DND-41 (cell line): ENCODE data around the gene TRA2A.
"Not testable (repeated sequence)": the region's sequence is repeated elsewhere in the genome, so short reads cannot be mapped to it uniquely, and the experiment has no call there.

Experiments used
- ATAC-seq: fragments of 200-7000 bp; cut with Tn5 transposase; 3 replicates; pipeline ENCODE4 v1.9.1; 2021; ENCODE audit warnings: low read depth; ENCODE audit not compliant: insufficient read depth
- DNase-seq: peaks from one replicate; pipeline ENCODE4 v3.0.0-alpha.2; 2020
- H2AFZ ChIP-seq: 2 replicates; pipeline ENCODE4 v1.6.0; 2012; ENCODE audit warnings: low read depth, low read length
- H3K27ac ChIP-seq: 2 replicates; pipeline ENCODE4 v1.5.1; 2012; ENCODE audit warnings: low read length, inconsistent platforms
- H3K27me3 ChIP-seq: fragments of 200-600 bp; sonication (generic); 2 replicates; pipeline ENCODE4 v1.6.0; 2012; ENCODE audit warnings: low read length, mild to moderate bottlenecking, inconsistent platforms; ENCODE audit not compliant: insufficient read depth, poor library complexity
- H3K36me3 ChIP-seq: 2 replicates; pipeline ENCODE4 v1.5.1; 2012; ENCODE audit warnings: low read length, inconsistent platforms; ENCODE audit not compliant: insufficient read depth
- H3K4me1 ChIP-seq: 2 replicates; pipeline ENCODE4 v1.5.1; 2012; ENCODE audit warnings: mild to moderate bottlenecking, low read length; ENCODE audit not compliant: insufficient read depth
- H3K4me2 ChIP-seq: 2 replicates; pipeline ENCODE4 v1.6.0; 2012; ENCODE audit warnings: mild to moderate bottlenecking, moderate library complexity, low read length, inconsistent platforms; ENCODE audit not compliant: insufficient read depth
- H3K4me3 ChIP-seq, 2 experiments: fragments of 200-600 bp in 1 of 2; shearing (Covaris generic) in 1 of 2; 2 replicates each; pipeline ENCODE4 v1.5.1; 2012 to 2016; ENCODE audit warnings: inconsistent platforms in 2 of 2, low read length in 2 of 2, mild to moderate bottlenecking in 2 of 2, low read depth in 1 of 2, moderate library complexity in 1 of 2
- H3K79me2 ChIP-seq: 2 replicates; pipeline ENCODE4 v1.6.0; 2012; ENCODE audit warnings: low read length, inconsistent platforms; ENCODE audit not compliant: insufficient read depth
- H3K9ac ChIP-seq: 2 replicates; pipeline ENCODE4 v1.6.0; 2012; ENCODE audit warnings: low read depth, mild to moderate bottlenecking, inconsistent platforms, low read length, moderate library complexity
- H3K9me3 ChIP-seq: 2 replicates; pipeline ENCODE4 v1.5.1; 2012; ENCODE audit warnings: low read length, moderate library complexity, mild to moderate bottlenecking, inconsistent platforms; ENCODE audit not compliant: insufficient read depth, severe bottlenecking
- H4K20me1 ChIP-seq: 2 replicates; pipeline ENCODE4 v1.6.0; 2012; ENCODE audit warnings: low read length; ENCODE audit not compliant: insufficient read depth
- EZH2 ChIP-seq: IDR thresholded peaks from 3 replicates; pipeline ENCODE4 v1.6.1; 2012; ENCODE audit warnings: borderline replicate concordance, low read depth, mild to moderate bottlenecking, moderate library complexity, low read length, inconsistent platforms; ENCODE audit not compliant: severe bottlenecking
- TF ChIP-seq, protein P1 (sequence below): IDR thresholded peaks from 2 replicates; pipeline ENCODE4 v1.5.1; 2012; ENCODE audit warnings: borderline replicate concordance, low read length, moderate library complexity, mild to moderate bottlenecking; ENCODE audit not compliant: poor library complexity, severe bottlenecking; ENCODE audit errors: extremely low read depth

The TRA2A gene

DNA sequence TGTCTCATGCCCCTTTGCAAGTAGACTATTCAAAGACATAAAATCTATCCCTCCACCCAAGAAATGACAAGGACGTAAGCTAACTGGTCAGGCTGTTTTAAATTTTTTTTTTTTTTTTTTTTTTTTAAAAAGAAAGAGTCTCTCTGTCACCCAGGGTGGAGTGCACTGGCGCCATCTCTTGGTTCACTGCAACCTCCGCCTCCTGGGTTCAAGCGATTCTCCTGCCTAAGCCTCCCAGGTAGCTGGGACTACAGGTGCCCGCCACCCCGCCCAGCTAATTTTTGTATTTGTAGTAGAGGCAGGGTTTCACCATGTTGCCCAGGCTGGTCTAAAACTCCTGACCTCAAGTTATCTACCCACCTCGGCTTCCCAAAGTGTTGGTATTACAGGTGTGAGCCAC lies 11.2 kb downstream of the TRA2A start:
- peaks cover 90% of the 10 kb centered on the region for H4K20me1 ChIP-seq
- H3K27me3 ChIP-seq: no peaks in the 10 kb centered on the region
- H3K27ac ChIP-seq: no peak overlapping the region
- no peak overlapping the region for H3K4me2 ChIP-seq
- H3K79me2 ChIP-seq: peaks cover 98% of the 10 kb centered on the region
- TF ChIP-seq, protein P1, sequence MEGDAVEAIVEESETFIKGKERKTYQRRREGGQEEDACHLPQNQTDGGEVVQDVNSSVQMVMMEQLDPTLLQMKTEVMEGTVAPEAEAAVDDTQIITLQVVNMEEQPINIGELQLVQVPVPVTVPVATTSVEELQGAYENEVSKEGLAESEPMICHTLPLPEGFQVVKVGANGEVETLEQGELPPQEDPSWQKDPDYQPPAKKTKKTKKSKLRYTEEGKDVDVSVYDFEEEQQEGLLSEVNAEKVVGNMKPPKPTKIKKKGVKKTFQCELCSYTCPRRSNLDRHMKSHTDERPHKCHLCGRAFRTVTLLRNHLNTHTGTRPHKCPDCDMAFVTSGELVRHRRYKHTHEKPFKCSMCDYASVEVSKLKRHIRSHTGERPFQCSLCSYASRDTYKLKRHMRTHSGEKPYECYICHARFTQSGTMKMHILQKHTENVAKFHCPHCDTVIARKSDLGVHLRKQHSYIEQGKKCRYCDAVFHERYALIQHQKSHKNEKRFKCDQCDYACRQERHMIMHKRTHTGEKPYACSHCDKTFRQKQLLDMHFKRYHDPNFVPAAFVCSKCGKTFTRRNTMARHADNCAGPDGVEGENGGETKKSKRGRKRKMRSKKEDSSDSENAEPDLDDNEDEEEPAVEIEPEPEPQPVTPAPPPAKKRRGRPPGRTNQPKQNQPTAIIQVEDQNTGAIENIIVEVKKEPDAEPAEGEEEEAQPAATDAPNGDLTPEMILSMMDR: peak; percentile 38
- no peak for TF ChIP-seq EZH2
- H2AFZ ChIP-seq: no peak overlapping the region
- no peak for DNase-seq
- no peak overlapping the region for H3K4me3 ChIP-seq
- peaks cover 9% of the 10 kb centered on the region; the same call in 1 of the 2 replicates for H3K4me1 ChIP-seq
- no peak overlapping the region for H3K9ac ChIP-seq
- peaks cover 81% of the 10 kb centered on the region for H3K36me3 ChIP-seq
- H3K9me3 ChIP-seq: no peaks in the 10 kb centered on the region
- no peak for ATAC-seq

DNA sequence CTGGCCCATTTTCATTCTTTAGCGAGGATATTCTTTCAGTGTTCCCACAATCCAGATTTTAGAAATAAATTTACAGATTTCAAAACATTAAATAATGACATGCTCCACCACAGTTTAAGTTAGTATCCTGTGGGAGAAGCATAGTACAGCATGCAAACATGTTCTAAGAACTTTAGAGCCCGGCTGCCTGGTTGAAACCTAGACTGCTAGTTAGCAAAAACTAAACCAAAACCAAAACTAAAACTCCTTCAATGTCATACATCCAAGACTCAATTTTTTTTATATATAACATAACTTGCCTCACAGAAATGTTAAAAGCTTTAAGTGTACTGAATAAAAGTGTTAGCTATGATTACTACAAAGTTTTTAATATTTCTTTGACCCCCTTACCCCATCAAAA lies 17.0 kb downstream of the TRA2A start:
- no peaks in the 10 kb centered on the region for H3K27me3 ChIP-seq
- no peak for DNase-seq
- no peak overlapping the region for H3K9ac ChIP-seq
- no peaks in the 10 kb centered on the region for H3K4me1 ChIP-seq
- H3K4me2 ChIP-seq: no peak overlapping the region
- H2AFZ ChIP-seq: no peak overlapping the region
- no peak for ATAC-seq
- H3K4me3 ChIP-seq: no peak overlapping the region
- TF ChIP-seq EZH2: no peak
- TF ChIP-seq, protein P1: no peak
- H3K36me3 ChIP-seq: peaks cover 92% of the 10 kb centered on the region
- H3K79me2 ChIP-seq: peaks cover 84% of the 10 kb centered on the region
- no peak overlapping the region for H3K27ac ChIP-seq
- peaks cover 45% of the 10 kb centered on the region for H4K20me1 ChIP-seq
- no peaks in the 10 kb centered on the region for H3K9me3 ChIP-seq

DNA sequence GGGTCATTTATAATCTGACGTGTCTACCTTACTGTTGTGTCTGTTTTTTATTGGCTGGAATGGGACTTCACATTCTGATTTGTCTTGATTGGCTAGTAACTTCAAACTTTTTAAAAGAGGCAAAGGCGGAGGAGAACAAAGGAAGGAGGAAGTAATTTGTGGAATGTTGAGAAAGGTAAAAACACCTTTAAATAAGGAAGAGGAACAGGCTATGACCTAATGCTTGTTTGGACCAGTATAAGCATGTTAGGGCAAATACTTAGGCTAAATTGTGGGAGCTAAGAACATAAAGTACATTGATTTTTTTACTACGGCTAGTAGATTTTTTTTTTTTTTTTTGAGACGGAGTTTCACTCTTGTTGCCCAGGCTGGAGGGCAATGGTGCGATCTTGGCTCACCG lies 18.0 kb downstream of the TRA2A start:
- H3K4me3 ChIP-seq, ATAC-seq, DNase-seq, H3K27me3 ChIP-seq, H3K27ac ChIP-seq, H3K4me2 ChIP-seq, H3K9me3 ChIP-seq, H3K4me1 ChIP-seq, H3K9ac ChIP-seq, H2AFZ ChIP-seq: not testable (repeated sequence)
- Histone ChIP-seq H3K79me2 (peaks cover 84% of the 10 kb centered on the region), H4K20me1 (peaks cover 41% of the 10 kb centered on the region), H3K36me3 (peaks cover 92% of the 10 kb centered on the region)

DNA sequence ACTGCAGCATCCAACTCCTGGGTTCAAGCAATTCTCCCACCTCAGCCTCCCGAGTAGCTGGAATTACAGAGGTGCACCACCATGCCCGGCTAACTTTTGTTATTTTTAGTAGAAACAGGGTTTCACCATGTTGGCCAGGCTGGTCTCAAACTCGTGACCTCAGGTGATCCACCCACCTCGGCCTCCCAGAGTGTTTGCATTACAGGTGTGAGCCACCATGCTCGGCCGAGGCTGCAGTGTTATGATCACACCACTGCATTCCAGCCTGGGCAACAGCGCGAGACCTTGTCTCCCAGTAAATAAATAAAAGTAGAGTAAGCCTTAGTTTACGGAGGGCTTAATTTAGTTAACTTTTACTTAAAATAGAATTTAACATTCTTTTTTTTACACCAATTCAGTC lies 37.8 kb downstream of the TRA2A start:
- no peaks in the 10 kb centered on the region for H3K4me1 ChIP-seq
- DNase-seq (no peak), ATAC-seq (no peak)
- TF ChIP-seq, protein P1: no peak
- no peak for TF ChIP-seq EZH2
- H3K4me2 ChIP-seq: no peak overlapping the region
- no peak overlapping the region for H2AFZ ChIP-seq
- no peaks in the 10 kb centered on the region for H3K9me3 ChIP-seq
- H3K27me3 ChIP-seq: no peaks in the 10 kb centered on the region
- no peak overlapping the region for H3K27ac ChIP-seq
- H3K79me2 ChIP-seq: no peaks in the 10 kb centered on the region
- H3K36me3 ChIP-seq: no peaks in the 10 kb centered on the region
- no peaks in the 10 kb centered on the region for H4K20me1 ChIP-seq
- H3K9ac ChIP-seq: no peak overlapping the region
- no peak overlapping the region for H3K4me3 ChIP-seq
